GM21723 (cell line): ENCODE measurements around the gene PTPRR.

ENCODE experiments used
- ATAC-seq: cut with Tn5 transposase; IDR thresholded peaks from one replicate; pipeline ENCODE4 v1.9.1; 2021; ENCODE audit warnings: mild to moderate bottlenecking, moderate library complexity; ENCODE audit not compliant: unreplicated experiment

Gene PTPRR

GRCh38 chr12:70648831-70649230 lies 271.7 kb downstream of the PTPRR start:
- no peak for ATAC-seq

- ATAC-seq = no peak
These were observed 272.3 kb downstream of the PTPRR start for GRCh38 chr12:70648191-70648590.

- no peak for ATAC-seq
These were observed 273.7 kb downstream of the PTPRR start for GRCh38 chr12:70646850-70647249.

- no peak for ATAC-seq
These were observed 274.8 kb downstream of the PTPRR start for GRCh38 chr12:70645494-70646317.

GRCh38 chr12:70644861-70645260 lies 275.7 kb downstream of the PTPRR start:
- ATAC-seq = no peak

GRCh38 chr12:70643939-70644338 lies 276.6 kb downstream of the PTPRR start:
- ATAC-seq = no peak

GRCh38 chr12:70641691-70642090 lies 278.8 kb downstream of the PTPRR start:
- no peak for ATAC-seq

GRCh38 chr12:70640901-70641300 lies 279.6 kb downstream of the PTPRR start:
- no peak for ATAC-seq

- no peak for ATAC-seq
These were observed 281.0 kb downstream of the PTPRR start for GRCh38 chr12:70639535-70639934.

- ATAC-seq = no peak
These were observed 281.7 kb downstream of the PTPRR start for GRCh38 chr12:70638639-70639360.

GRCh38 chr12:70637303-70638085 lies 283.0 kb downstream of the PTPRR start, which contains the start of gene PTPRB:
Gene PTPRB (minus strand): TSS chr12:70637429. CDS start chr12:70637395, 34 bp downstream.
- ATAC-seq = no peak

- no peak for ATAC-seq
These were observed 284.8 kb downstream of the PTPRR start for GRCh38 chr12:70635755-70636154.

- no peak for ATAC-seq
These were observed 291.6 kb downstream of the PTPRR start for GRCh38 chr12:70628701-70629480.

GRCh38 chr12:70627677-70628076 lies 292.9 kb downstream of the PTPRR start:
- ATAC-seq = no peak

- no peak for ATAC-seq
These were observed 294.4 kb downstream of the PTPRR start for GRCh38 chr12:70626180-70626579.

GRCh38 chr12:70619471-70620152 lies 300.9 kb downstream of the PTPRR start:
- no peak for ATAC-seq

- ATAC-seq = no peak
These were observed 302.2 kb downstream of the PTPRR start for GRCh38 chr12:70618371-70618770.

- no peak for ATAC-seq
These were observed 303.1 kb downstream of the PTPRR start for GRCh38 chr12:70617450-70617849.

GRCh38 chr12:70615174-70615866 lies 305.2 kb downstream of the PTPRR start:
- ATAC-seq = no peak
